K562 (cell line): ENCODE data around the gene TTC28. TPM values are rescaled to one million over a fixed set of nuclear protein-coding genes. Genes with fewer than 3 reads are reported as not detected.

Experiments used
- ATAC-seq: fragments of 200-7000 bp; cut with Tn5 transposase; 3 replicates; pipeline ENCODE4 v1.9.1; 2020; ENCODE audit warnings: moderate library complexity
- BruUV-seq: library from RNA; stranded (reverse); fragments of 400-500 nt; replicated peaks from 2 replicates; lab custom pipeline; 2021; lab: Mats Ljungman, UMichigan
- CTCF ChIA-PET: fragments of 300-600 bp; formaldehyde crosslinking; extraction: SDS; loops from one replicate; lab custom pipeline; 2021; ENCODE audit warnings: low intra/inter-chr PET ratio; lab: Yijun Ruan, JAX
- POLR2A ChIA-PET: fragments of 300-600, 350-650 bp; sonication (Branson Sonifier 250); formaldehyde crosslinking; extraction: SDS; loops from one replicate; lab custom pipeline; 2021; ENCODE audit warnings: antibody characterized with exemption, inconsistent platforms; lab: Yijun Ruan, JAX
- DNase-seq, 4 experiments: peaks; one replicate each; pipeline versions ENCODE4 v3.0.0 to v3.0.0-alpha.2; 2011 to 2018; ENCODE audit warnings: low spot score in 3 of 4, mixed read lengths in 3 of 4; ENCODE audit errors: extremely low read depth in 1 of 4
- FAIRE-seq: peaks from 2 replicates; lab custom pipeline; 2011; peaks lifted over from hg19 to GRCh38; lab: Jason Lieb, UNC
- H2AFZ ChIP-seq: 2 replicates; pipeline ENCODE4 v1.6.0; 2011; ENCODE audit warnings: low read depth, low read length, control low read depth, inconsistent platforms
- H3K27ac ChIP-seq: fragments of 200-600 bp; 3 replicates; pipeline ENCODE4 v1.8.0; 2011; ENCODE audit warnings: low read depth, mild to moderate bottlenecking, control low read depth, inconsistent platforms, low read length, moderate library complexity, mixed read lengths; ENCODE audit errors: extremely low read depth
- H3K27me3 ChIP-seq, 2 experiments: fragments of 300-600 bp in 1 of 2; 2 replicates in 1 of 2; 3 replicates in 1 of 2; pipeline versions ENCODE4 v1.6.0 to v1.8.0; 2011; ENCODE audit warnings: inconsistent platforms in 2 of 2, low read length in 2 of 2, mild to moderate bottlenecking in 1 of 2, mixed read lengths in 1 of 2, moderate library complexity in 1 of 2; ENCODE audit not compliant: control insufficient read depth in 2 of 2, insufficient read depth in 2 of 2
- H3K36me3 ChIP-seq: fragments of 300-600 bp; 3 replicates; pipeline ENCODE4 v1.8.0; 2011; ENCODE audit warnings: mild to moderate bottlenecking, low read length, inconsistent platforms; ENCODE audit not compliant: control insufficient read depth, insufficient read depth
- H3K4me1 ChIP-seq, 2 experiments: fragments of 200-600 bp in 1 of 2; replicated peaks in 1 of 2; 2 replicates in 1 of 2; 3 replicates in 1 of 2; pipeline versions ENCODE4 v1.5.1 to v1.8.0; 2011; ENCODE audit warnings: inconsistent platforms in 2 of 2, low read length in 2 of 2, mild to moderate bottlenecking in 1 of 2, mixed read lengths in 1 of 2, moderate library complexity in 1 of 2; ENCODE audit not compliant: control insufficient read depth in 2 of 2, insufficient read depth in 2 of 2
- H3K4me2 ChIP-seq: 2 replicates; pipeline ENCODE4 v1.6.1; 2011; ENCODE audit warnings: low read length, control low read depth, inconsistent platforms, mixed read lengths; ENCODE audit not compliant: insufficient read depth
- H3K4me3 ChIP-seq: fragments of 200-600 bp; sonication (generic), shearing (Covaris generic); 2 replicates; pipeline ENCODE4 v1.5.1; 2016; ENCODE audit warnings: control low read depth, inconsistent platforms
- H3K79me2 ChIP-seq: fragments of 200-600 bp; 3 replicates; pipeline ENCODE4 v1.8.0; 2011; ENCODE audit warnings: low read length, inconsistent platforms; ENCODE audit not compliant: control insufficient read depth, insufficient read depth
- H3K9ac ChIP-seq, 2 experiments: 2 replicates each; pipeline versions ENCODE4 v1.6.0 to v1.6.1; 2011; ENCODE audit warnings: low read depth in 2 of 2, low read length in 2 of 2, control low read depth in 1 of 2, inconsistent platforms in 1 of 2, mild to moderate bottlenecking in 1 of 2, mixed read lengths in 1 of 2; ENCODE audit not compliant: insufficient read depth in 1 of 2
- H3K9me1 ChIP-seq: one replicate; pipeline ENCODE4 v1.6.0; 2011; ENCODE audit warnings: inconsistent platforms, mild to moderate bottlenecking, low read length, moderate library complexity; ENCODE audit not compliant: control insufficient read depth, insufficient read depth
- H3K9me3 ChIP-seq: replicated peaks from 2 replicates; pipeline ENCODE4 v1.5.1; 2011; ENCODE audit warnings: low read depth, low read length, inconsistent platforms; ENCODE audit not compliant: control insufficient read depth, insufficient read depth
- H4K20me1 ChIP-seq: replicated peaks from 2 replicates; pipeline ENCODE4 v1.6.1; 2011; ENCODE audit warnings: low read length, inconsistent platforms, mixed read lengths; ENCODE audit not compliant: control insufficient read depth, insufficient read depth
- CTCFL ChIP-seq: IDR thresholded peaks from 2 replicates; pipeline ENCODE4 v1.6.1; 2011; ENCODE audit warnings: borderline replicate concordance, low read depth, mild to moderate bottlenecking, moderate library complexity, low read length; ENCODE audit not compliant: insufficient read depth, poor library complexity, severe bottlenecking
- E2F1 ChIP-seq: sonication (generic); formaldehyde crosslinking; IDR thresholded peaks from 2 replicates; pipeline ENCODE4 v1.8.1; 2023; ENCODE audit warnings: mild to moderate bottlenecking, missing genetic modification reagents, moderate library complexity
- GTF3C2 ChIP-seq: IDR thresholded peaks from 3 replicates; pipeline ENCODE4 v1.6.1; 2011; ENCODE audit warnings: borderline replicate concordance, mild to moderate bottlenecking, moderate library complexity; ENCODE audit not compliant: insufficient read length; ENCODE audit errors: extremely low read depth
- HNRNPH1 ChIP-seq: fragments of 200-400 bp; formaldehyde crosslinking; optimal IDR thresholded peaks from 2 replicates; pipeline ENCODE3; 2017; ENCODE audit warnings: low read depth, mild to moderate bottlenecking, low read length, moderate library complexity
- LCOR ChIP-seq: sonication (generic); formaldehyde crosslinking; IDR thresholded peaks from 2 replicates; pipeline ENCODE4 v1.8.0; 2022; ENCODE audit warnings: mild to moderate bottlenecking, missing genetic modification reagents
- NONO ChIP-seq, 2 experiments: fragments of 200-400 bp in 1 of 2; fragments of 450-650 bp in 1 of 2; formaldehyde crosslinking in 1 of 2; IDR thresholded peaks; 2 replicates each; pipeline ENCODE4 v1.6.1; 2017; ENCODE audit warnings: low read depth in 2 of 2, mild to moderate bottlenecking in 2 of 2, moderate library complexity in 2 of 2, low read length in 1 of 2
- SMARCC2 ChIP-seq: fragments of 450-650 bp; IDR thresholded peaks from 2 replicates; pipeline ENCODE4 v1.6.1; 2017; ENCODE audit warnings: antibody characterized with exemption, moderate library complexity, mild to moderate bottlenecking, low read depth
- TCF7 ChIP-seq: sonication (generic); IDR thresholded peaks from 2 replicates; pipeline ENCODE4 v1.6.1; 2016; ENCODE audit warnings: antibody characterized with exemption, borderline replicate concordance
- ZC3H11A ChIP-seq: IDR thresholded peaks from 2 replicates; pipeline ENCODE4 v1.6.1; 2012; ENCODE audit warnings: low read depth, low read length, improper control_type of control experiment
- ZNF197 ChIP-seq: fragments of 200-800 bp; sonication (Bioruptor generic); IDR thresholded peaks from 2 replicates; pipeline ENCODE4 v1.6.1; 2016; ENCODE audit warnings: low read depth, missing genetic modification characterization, missing compliant biosample characterization
- ZNF398 ChIP-seq: fragments of 250-450 bp; sonication (Bioruptor Pico); IDR thresholded peaks from 2 replicates; pipeline ENCODE4 v1.8.0; 2021; ENCODE audit warnings: moderate library complexity, mild to moderate bottlenecking, inconsistent platforms
- ZNF444 ChIP-seq: fragments of 250-450 bp; sonication (Bioruptor Pico); IDR thresholded peaks from 2 replicates; pipeline ENCODE4 v1.4.0; 2020; ENCODE audit warnings: mild to moderate bottlenecking, moderate library complexity
- WGBS: fragments of 100-300 bp; shearing (Covaris generic); methylation state at CpG from one replicate; pipeline ENCODE4 v1.1.6; 2016; ENCODE audit warnings: low coverage, mixed read lengths; ENCODE audit not compliant: insufficient coverage; ENCODE audit errors: missing lambda C conversion rate; 5-methylcytosine and 5-hydroxymethylcytosine counted together
- in situ Hi-C: fragments of 300-500 bp; cut with MboI; formaldehyde crosslinking; loops from 4 replicates; pipeline ENCODE4 v1.15.0; 2018; ENCODE audit warnings: inconsistent platforms, mixed read lengths
- intact Hi-C: fragments of 100-400 bp; cut with micrococcal nuclease; formaldehyde crosslinking; loops from 2 replicates; pipeline ENCODE4 v1.14.2; 2022
- polyA plus RNA-seq, 8 experiments: library from polyadenylated mRNA; depleted of rRNA in 4 of 8; stranded (reverse) in 5 of 8; unstranded in 3 of 8; fragments of >200 nt; fragmentation: Nextera tagmentation in 2 of 8; fragmentation: Illumina TruSeq in 1 of 8; extraction: Ambion mirVana in 2 of 8; extraction: Trizol in 1 of 8; gene quantifications; 2 replicates each; pipeline versions ENCODE4 v1.2.1 to v1.2.3, GENCODE V29; 2011 to 2014; ENCODE audit warnings: inconsistent platforms in 1 of 8, missing spikeins in 1 of 8
- total RNA-seq, 7 experiments: library from RNA; depleted of rRNA in 6 of 7; stranded (reverse); fragments of >200 nt in 6 of 7; fragmentation: Illumina TruSeq in 2 of 7; extraction: Trizol in 2 of 7; gene quantifications; 2 replicates each; pipeline versions ENCODE4 v1.2.1 to v1.2.3, GENCODE V29; 2011 to 2021; ENCODE audit warnings: low replicate concordance in 1 of 7

Gene TTC28
- total and polyA plus RNA-seq, 9 of the 15 experiments (the other 6 are each of a cell fraction or from before 2014, with no cell fraction given): 0.22 to 10.7 (median 3.1) TPM

- Histone ChIP-seq H3K9me1 (no peaks in the 10 kb centered on the region), H2AFZ (no peak overlapping the region), H3K36me3 (peaks cover 62% of the 10 kb centered on the region; the same call in 2 of the 3 replicates), H3K27ac (no peak overlapping the region), H3K9me3 (no peaks in the 10 kb centered on the region), H3K4me2 (no peak overlapping the region), H3K4me3 (no peak overlapping the region), H3K9ac (no peak overlapping the region), H3K79me2 (no peaks in the 10 kb centered on the region), H3K27me3 (no peaks in the 10 kb centered on the region), H3K4me1 (no peaks in the 10 kb centered on the region), H4K20me1 (no peaks in the 10 kb centered on the region)
- WGBS: 100% methylated on average over 3 of the region's 6 CpGs
- CTCF ChIA-PET: no interaction called here
- no TSS peak for BruUV-seq
- in situ Hi-C loops (no loop called here), intact Hi-C loops (no loop called here)
- no peak for DNase-seq
- no peak for FAIRE-seq
- POLR2A ChIA-PET: interaction anchor here (1.3 kb wide), 1 partner anchor 10 kb away, joined by 8 read pairs; no protein-coding TSS in a partner anchor
- no peak for ATAC-seq
- TF ChIP-seq TCF7 (no peak), GTF3C2 (no peak), E2F1 (CRISPR knock-in tag) (no peak), SMARCC2 (no peak), CTCFL (no peak), ZNF398 (CRISPR knock-in tag) (no peak), ZC3H11A (no peak), ZNF444 (CRISPR knock-in tag) (no peak), LCOR (CRISPR knock-in tag) (no peak), HNRNPH1 (no peak), NONO (IDR thresholded peaks at IDR 0.05; ENCODE audit: low read depth in 2 of 2, low read length in 1 of 2) (no peak), ZNF197 (no peak)
Observed at GRCh38 chr22:28706845-28707244, 27.2 kb upstream of the TTC28 start.
